ENCODE measurements around the gene SPEG. TPM values are rescaled to one million over a fixed set of nuclear protein-coding genes. Genes with fewer than 3 reads are reported as not detected.

The SPEG gene
- total and polyA plus RNA-seq, 2 of the 13 experiments (the other 11 are each of a cell fraction or from before 2014, with no cell fraction given) = 0.18 to 0.24 TPM

DNA sequence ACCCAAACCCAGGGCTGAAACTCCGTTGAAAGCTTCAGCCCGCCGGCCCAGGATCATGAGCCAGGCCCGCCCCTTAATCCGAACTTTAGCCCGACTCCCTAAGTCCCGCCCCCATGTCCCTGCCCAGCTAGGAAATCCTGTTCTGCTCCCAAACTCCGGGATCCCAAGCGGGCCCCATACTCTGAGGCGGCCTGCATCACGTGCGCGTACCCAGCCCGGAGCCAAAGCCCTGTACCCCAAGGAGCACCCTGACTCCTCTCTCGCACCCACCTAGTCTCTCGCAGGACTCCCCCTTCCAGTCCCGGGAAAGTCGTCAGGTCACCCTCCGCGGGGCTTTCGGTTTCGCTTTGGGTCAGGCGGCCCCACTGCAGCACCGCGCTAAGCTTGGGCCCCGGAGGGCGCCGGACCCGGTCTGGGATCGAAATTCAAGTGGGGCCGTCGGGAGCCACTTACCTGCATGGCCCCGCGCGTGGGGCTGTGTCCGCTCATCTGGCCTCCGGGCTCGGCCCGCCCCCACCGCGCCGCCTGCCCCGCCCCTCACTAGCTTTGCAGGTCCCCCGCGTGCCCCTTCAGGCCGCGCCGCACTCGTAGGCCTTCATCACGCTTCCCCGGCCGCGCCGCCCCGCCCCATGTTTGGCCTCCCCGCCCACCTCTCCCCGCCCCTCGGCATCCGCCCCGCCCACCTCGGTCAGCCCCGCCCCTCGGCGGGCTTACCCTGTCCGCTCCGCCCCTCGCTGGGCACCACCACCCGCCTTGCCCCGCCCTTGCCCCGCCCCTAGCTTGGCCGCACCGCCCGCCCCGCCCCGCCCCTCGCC lies 47.1 kb upstream of the SPEG start, which contains the start of gene DNPEP (continued):
- TF ChIP-seq NFATC3 (CRISPR knock-in tag; IDR thresholded peaks at IDR 0.05) (peak; percentile 87; the same call in 1 of the 2 replicates), U2AF1 (optimal IDR thresholded peaks at IDR 0.05; ENCODE audit: low read depth, low read length) (no peak), ZMYM2 (CRISPR knock-in tag; IDR thresholded peaks at IDR 0.05) (no peak), ZBTB42 (CRISPR knock-in tag; IDR thresholded peaks at IDR 0.05) (peak; percentile 78; the same call in 1 of the 2 replicates), HMG20A (CRISPR knock-in tag; IDR thresholded peaks at IDR 0.05; ENCODE audit: borderline replicate concordance) (no peak), ISX (CRISPR knock-in tag; conservative IDR thresholded peaks at IDR 0.05) (no peak), ATF1 (CRISPR knock-in tag; IDR thresholded peaks at IDR 0.05) (no peak), RBAK (CRISPR knock-in tag; IDR thresholded peaks at IDR 0.05) (no peak), SP4 (CRISPR knock-in tag; IDR thresholded peaks at IDR 0.05) (peak; percentile 98), PTBP1 (IDR thresholded peaks at IDR 0.05; ENCODE audit: low read depth, low read length, poor library complexity, severe bottlenecking) (no peak), ZNF235 (CRISPR knock-in tag; IDR thresholded peaks at IDR 0.05; ENCODE audit: borderline replicate concordance) (peak; percentile 32; the same call in 1 of the 2 replicates), RNF2 (conservative IDR thresholded peaks at IDR 0.05; ENCODE audit: low read depth) (0 out of 2 replicates have a peak, but pooled peaks have one; percentile 39), MAZ (IDR thresholded peaks at IDR 0.05; ENCODE audit: borderline replicate concordance, low read depth, low read length) (peak; percentile 12; the same call in 1 of the 2 replicates), MAZ (CRISPR knock-in tag; IDR thresholded peaks at IDR 0.05; ENCODE audit: low read depth) (peak; percentile 68), NFE2L1 (CRISPR knock-in tag; IDR thresholded peaks at IDR 0.05; ENCODE audit: borderline replicate concordance) (no peak; the same call in 1 of the 2 replicates)
- TF ChIP-seq, protein P1, sequence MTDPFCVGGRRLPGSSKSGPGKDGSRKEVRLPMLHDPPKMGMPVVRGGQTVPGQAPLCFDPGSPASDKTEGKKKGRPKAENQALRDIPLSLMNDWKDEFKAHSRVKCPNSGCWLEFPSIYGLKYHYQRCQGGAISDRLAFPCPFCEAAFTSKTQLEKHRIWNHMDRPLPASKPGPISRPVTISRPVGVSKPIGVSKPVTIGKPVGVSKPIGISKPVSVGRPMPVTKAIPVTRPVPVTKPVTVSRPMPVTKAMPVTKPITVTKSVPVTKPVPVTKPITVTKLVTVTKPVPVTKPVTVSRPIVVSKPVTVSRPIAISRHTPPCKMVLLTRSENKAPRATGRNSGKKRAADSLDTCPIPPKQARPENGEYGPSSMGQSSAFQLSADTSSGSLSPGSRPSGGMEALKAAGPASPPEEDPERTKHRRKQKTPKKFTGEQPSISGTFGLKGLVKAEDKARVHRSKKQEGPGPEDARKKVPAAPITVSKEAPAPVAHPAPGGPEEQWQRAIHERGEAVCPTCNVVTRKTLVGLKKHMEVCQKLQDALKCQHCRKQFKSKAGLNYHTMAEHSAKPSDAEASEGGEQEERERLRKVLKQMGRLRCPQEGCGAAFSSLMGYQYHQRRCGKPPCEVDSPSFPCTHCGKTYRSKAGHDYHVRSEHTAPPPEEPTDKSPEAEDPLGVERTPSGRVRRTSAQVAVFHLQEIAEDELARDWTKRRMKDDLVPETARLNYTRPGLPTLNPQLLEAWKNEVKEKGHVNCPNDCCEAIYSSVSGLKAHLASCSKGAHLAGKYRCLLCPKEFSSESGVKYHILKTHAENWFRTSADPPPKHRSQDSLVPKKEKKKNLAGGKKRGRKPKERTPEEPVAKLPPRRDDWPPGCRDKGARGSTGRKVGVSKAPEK (CRISPR knock-in tag; IDR thresholded peaks at IDR 0.05; ENCODE audit: borderline replicate concordance) = no peak
- TF ChIP-seq, protein P2, sequence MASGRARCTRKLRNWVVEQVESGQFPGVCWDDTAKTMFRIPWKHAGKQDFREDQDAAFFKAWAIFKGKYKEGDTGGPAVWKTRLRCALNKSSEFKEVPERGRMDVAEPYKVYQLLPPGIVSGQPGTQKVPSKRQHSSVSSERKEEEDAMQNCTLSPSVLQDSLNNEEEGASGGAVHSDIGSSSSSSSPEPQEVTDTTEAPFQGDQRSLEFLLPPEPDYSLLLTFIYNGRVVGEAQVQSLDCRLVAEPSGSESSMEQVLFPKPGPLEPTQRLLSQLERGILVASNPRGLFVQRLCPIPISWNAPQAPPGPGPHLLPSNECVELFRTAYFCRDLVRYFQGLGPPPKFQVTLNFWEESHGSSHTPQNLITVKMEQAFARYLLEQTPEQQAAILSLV (CRISPR knock-in tag; IDR thresholded peaks at IDR 0.05; ENCODE audit: borderline replicate concordance) = peak; percentile 81; the same call in 1 of the 2 replicates
- TF ChIP-seq, protein P3, sequence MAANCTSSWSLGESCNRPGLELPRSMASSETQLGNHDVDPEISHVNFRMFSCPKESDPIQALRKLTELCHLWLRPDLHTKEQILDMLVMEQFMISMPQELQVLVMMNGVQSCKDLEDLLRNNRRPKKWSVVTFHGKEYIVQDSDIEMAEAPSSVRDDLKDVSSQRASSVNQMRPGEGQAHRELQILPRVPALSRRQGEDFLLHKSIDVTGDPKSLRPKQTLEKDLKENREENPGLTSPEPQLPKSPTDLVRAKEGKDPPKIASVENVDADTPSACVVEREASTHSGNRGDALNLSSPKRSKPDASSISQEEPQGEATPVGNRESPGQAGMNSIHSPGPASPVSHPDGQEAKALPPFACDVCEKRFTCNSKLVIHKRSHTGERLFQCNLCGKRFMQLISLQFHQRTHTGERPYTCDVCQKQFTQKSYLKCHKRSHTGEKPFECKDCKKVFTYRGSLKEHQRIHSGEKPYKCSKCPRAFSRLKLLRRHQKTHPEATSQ (CRISPR knock-in tag; IDR thresholded peaks at IDR 0.05; ENCODE audit: borderline replicate concordance) = no peak
- TF ChIP-seq, protein P4, sequence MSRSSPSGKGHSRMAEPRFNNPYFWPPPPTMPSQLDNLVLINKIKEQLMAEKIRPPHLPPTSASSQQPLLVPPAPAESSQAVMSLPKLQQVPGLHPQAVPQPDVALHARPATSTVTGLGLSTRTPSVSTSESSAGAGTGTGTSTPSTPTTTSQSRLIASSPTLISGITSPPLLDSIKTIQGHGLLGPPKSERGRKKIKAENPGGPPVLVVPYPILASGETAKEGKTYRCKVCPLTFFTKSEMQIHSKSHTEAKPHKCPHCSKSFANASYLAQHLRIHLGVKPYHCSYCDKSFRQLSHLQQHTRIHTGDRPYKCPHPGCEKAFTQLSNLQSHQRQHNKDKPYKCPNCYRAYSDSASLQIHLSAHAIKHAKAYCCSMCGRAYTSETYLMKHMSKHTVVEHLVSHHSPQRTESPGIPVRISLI (CRISPR knock-in tag; IDR thresholded peaks at IDR 0.05; ENCODE audit: borderline replicate concordance) = no peak
- TF ChIP-seq, protein P5, sequence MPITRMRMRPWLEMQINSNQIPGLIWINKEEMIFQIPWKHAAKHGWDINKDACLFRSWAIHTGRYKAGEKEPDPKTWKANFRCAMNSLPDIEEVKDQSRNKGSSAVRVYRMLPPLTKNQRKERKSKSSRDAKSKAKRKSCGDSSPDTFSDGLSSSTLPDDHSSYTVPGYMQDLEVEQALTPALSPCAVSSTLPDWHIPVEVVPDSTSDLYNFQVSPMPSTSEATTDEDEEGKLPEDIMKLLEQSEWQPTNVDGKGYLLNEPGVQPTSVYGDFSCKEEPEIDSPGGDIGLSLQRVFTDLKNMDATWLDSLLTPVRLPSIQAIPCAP (CRISPR knock-in tag; IDR thresholded peaks at IDR 0.05; ENCODE audit: low read depth) = peak; percentile 99
- TF ChIP-seq, protein P6, sequence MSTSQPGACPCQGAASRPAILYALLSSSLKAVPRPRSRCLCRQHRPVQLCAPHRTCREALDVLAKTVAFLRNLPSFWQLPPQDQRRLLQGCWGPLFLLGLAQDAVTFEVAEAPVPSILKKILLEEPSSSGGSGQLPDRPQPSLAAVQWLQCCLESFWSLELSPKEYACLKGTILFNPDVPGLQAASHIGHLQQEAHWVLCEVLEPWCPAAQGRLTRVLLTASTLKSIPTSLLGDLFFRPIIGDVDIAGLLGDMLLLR (CRISPR knock-in tag; IDR thresholded peaks at IDR 0.05) = peak; percentile 55
